Skeletal muscle satellite cell (primary cell): ENCODE data around the gene PCIF1. TPM values are rescaled to one million over a fixed set of nuclear protein-coding genes. Genes with fewer than 3 reads are reported as not detected.

Experiments used
- H3K27me3 ChIP-seq: 2 replicates; pipeline ENCODE4 v1.7.0; 2013; ENCODE audit warnings: low read length; ENCODE audit not compliant: control insufficient read depth, insufficient read depth
- H3K36me3 ChIP-seq: 2 replicates; pipeline ENCODE4 v1.7.0; 2013; ENCODE audit warnings: mild to moderate bottlenecking, control low read depth, low read length; ENCODE audit not compliant: insufficient read depth
- H3K4me1 ChIP-seq: 2 replicates; pipeline ENCODE4 v1.7.0; 2013; ENCODE audit warnings: low read length; ENCODE audit not compliant: control insufficient read depth, insufficient read depth
- H3K4me2 ChIP-seq: 2 replicates; pipeline ENCODE4 v1.7.0; 2013; ENCODE audit warnings: mild to moderate bottlenecking, low read length
- H3K4me3 ChIP-seq: 2 replicates; pipeline ENCODE4 v1.7.0; 2013; ENCODE audit warnings: low read length
- H3K9ac ChIP-seq: 2 replicates; pipeline ENCODE4 v1.7.0; 2013; ENCODE audit warnings: mild to moderate bottlenecking, low read depth, low read length, moderate library complexity
- H3K9me3 ChIP-seq: replicated peaks from 2 replicates; pipeline ENCODE4 v1.7.0; 2013; ENCODE audit warnings: mild to moderate bottlenecking, control low read depth, low read length
- total RNA-seq: library from RNA; depleted of rRNA; stranded (reverse); fragments of >200 nt; gene quantifications from 2 replicates; pipeline ENCODE4 v1.2.3, GENCODE V29; 2012; rRNA removed

The PCIF1 gene
- total RNA-seq: 8.7 and 9.4 TPM in 2 replicates

GRCh38 chr20:45934586-45935415, at the start of gene PCIF1:
TSS of gene PCIF1 (plus strand) at chr20:45934683. CDS start at chr20:45939000, 4,317 bp downstream.
- Histone ChIP-seq H3K27me3 (no peaks in the 10 kb centered on the region), H3K9me3 (no peaks in the 10 kb centered on the region), H3K4me2 (peak within 1 kb of the TSS; percentile 93), H3K4me3 (peak within 1 kb of the TSS; percentile 100), H3K9ac (peak within 1 kb of the TSS; percentile 100), H3K36me3 (peaks cover 20% of the 10 kb centered on the region), H3K4me1 (peaks cover 17% of the 10 kb centered on the region)

DNA sequence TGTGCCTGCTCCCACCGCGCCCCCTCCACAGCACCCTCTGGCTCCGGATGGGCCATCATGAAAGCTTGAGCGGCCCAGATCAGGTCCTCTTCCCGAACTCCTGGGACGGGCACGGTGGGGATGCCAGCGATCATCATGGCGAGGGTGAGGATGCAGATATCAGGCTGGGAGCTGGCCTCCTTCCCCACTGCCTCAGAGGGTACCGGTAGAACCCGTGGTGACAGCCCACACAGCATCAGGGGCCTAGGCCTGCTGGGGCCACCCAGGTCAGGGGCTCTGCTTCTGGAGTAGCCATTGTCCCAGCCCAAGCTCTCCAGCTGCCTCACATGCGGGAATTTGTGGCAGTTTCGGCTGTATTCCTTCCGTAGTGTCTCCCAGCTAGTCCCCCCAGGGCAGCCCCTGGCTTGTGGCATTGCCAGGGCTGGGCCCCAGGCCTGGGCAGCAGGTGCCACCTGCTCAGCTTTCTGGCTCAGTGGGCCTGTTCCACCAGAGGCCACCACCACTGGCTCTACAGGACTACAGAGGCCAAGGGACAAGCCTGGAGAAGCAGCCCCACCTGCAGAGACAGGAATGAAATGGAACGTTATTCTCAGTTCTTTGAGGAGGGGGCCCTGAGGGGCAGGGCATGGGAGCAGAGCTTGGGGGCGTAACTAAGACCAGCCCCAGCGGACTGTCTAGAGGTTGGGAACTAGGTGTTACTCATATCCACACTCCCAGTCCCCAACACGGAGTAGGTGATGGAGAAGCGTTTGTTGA, 47.7 kb upstream of the PCIF1 start:
- no peak overlapping the region for H3K4me3 ChIP-seq
- no peak overlapping the region for H3K4me2 ChIP-seq
- H3K9me3 ChIP-seq: no peaks in the 10 kb centered on the region
- no peak overlapping the region for H3K9ac ChIP-seq
- peaks cover 22% of the 10 kb centered on the region for H3K36me3 ChIP-seq
- no peaks in the 10 kb centered on the region for H3K27me3 ChIP-seq
- H3K4me1 ChIP-seq: peaks cover 24% of the 10 kb centered on the region

DNA sequence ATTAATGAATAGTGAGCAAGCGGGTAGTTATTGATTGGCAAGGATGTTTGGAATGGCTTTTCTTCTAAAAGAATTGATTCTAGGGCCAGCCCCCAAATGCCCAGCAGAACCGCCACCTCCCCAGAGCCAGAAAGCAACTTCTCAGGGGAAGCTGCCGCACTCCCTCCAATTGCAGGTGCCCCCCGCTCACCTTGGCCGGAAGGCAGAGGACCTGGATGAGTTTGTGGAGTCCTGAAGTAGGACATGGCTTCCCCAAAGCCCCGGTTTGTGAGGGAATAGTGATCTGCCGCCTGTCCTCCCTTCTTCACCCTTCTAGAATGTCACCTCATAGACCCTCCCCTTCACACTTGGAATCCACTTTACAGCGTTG, 47.2 kb upstream of the PCIF1 start, which contains the start of gene SPATA25:
Gene SPATA25 (minus strand): TSS at position 277 of the 370 bp plus-strand sequence. CDS start 32 bp downstream, at position 245.
- Histone ChIP-seq H3K4me1 (peaks cover 30% of the 10 kb centered on the region), H3K4me3 (no peak within 1 kb of the TSS), H3K9ac (no peak within 1 kb of the TSS), H3K4me2 (no peak within 1 kb of the TSS), H3K27me3 (no peaks in the 10 kb centered on the region), H3K36me3 (peaks cover 23% of the 10 kb centered on the region), H3K9me3 (no peaks in the 10 kb centered on the region)

- Histone ChIP-seq H3K36me3 (peaks cover 17% of the 10 kb centered on the region), H3K9ac (no peak overlapping the region), H3K4me1 (peaks cover 36% of the 10 kb centered on the region), H3K9me3 (no peaks in the 10 kb centered on the region), H3K27me3 (no peaks in the 10 kb centered on the region), H3K4me3 (no peak overlapping the region), H3K4me2 (no peak overlapping the region)
Measured at GRCh38 chr20:45888681-45889080, 45.8 kb upstream of the PCIF1 start.

DNA sequence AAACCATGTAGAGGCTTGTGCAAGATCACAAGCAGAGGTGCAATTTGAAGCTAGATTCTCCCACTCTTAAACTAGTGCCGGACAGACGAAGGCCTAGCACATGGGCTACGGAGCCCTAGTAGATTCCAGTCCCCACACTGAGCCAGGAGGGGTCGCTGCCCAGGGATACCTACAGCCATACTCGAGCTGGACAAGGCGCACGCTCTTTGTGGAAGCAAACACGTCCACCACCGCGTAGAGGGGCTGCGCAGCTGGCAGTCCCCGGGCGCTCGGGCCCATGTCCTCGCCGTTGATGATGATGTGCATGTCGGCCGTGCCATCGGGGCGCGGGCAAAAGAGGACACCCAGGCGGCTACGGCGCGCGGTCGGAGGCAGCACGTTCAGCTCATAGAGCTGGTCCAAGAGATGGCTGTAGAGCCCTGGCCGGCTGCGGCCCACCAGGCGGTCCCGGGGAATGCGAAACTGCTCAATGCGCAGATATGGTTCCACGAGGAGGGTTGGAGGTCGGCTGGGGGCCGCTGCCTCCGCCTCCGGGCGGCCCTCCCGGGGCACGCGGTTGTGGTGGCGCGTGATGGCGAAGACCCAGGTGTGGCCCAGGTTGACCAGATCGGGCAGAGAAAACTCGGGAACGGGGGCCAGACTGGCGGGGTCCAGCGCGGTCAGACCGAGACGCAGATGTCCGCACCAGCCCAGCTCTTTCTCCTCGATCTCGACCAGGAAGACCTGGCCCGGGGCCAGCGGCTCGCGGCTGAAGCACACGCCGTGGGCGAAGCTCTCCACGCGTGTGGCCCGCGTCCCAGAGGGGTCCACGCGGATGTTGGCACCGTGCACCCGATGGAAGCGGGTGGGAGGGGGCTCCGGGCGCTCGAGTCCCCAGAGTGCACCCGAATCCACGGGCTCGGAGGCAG, 44.2 kb upstream of the PCIF1 start:
- Histone ChIP-seq H3K36me3 (peaks cover 28% of the 10 kb centered on the region), H3K9ac (peak overlapping the region; percentile 83), H3K27me3 (no peaks in the 10 kb centered on the region), H3K4me3 (peak overlapping the region; percentile 95), H3K9me3 (no peaks in the 10 kb centered on the region), H3K4me2 (peak overlapping the region; percentile 99), H3K4me1 (peaks cover 28% of the 10 kb centered on the region)

DNA sequence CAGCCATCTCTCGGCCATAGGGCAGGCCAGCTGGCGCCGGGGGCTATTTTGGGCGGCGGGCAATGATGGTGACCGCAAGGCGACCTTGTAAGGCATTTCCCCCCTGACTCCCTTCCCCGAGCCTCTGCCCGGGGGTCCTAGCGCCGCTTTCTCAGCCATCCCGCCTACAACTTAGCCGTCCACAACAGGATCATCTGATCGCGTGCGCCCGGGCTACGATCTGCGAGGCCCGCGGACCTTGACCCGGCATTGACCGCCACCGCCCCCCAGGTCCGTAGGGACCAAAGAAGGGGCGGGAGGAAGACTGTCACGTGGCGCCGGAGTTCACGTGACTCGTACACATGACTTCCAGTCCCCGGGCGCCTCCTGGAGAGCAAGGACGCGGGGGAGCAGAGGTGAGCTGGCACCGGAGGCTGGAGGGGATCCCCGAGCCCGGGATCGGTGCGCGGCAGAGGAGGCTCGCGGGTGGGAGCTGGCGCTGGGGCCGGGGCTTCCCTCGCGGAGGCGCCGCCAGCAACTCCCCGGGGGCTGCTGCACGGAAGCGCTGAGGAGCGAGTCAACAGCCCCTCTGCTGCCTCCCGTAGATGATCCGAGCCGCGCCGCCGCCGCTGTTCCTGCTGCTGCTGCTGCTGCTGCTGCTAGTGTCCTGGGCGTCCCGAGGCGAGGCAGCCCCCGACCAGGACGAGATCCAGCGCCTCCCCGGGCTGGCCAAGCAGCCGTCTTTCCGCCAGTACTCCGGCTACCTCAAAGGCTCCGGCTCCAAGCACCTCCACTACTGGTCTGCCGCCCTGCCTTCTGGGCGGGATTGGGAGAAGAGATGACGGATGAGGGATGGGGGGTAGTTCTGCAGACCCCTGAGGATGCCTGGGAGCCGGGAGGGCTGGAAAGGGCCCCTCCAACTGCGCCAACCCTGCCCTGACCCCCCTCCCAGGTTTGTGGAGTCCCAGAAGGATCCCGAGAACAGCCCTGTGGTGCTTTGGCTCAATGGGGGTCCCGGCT, 43.2 kb upstream of the PCIF1 start, which contains the start of the genes CTSA and NEURL2:
Gene CTSA (plus strand): TSS at position 351 of the 999 bp plus-strand sequence. CDS start 234 bp downstream, at position 585.
Gene NEURL2 (minus strand): TSS at position 224 of the 999 bp plus-strand sequence. CDS start 217 bp downstream, at position 7.
- H3K9ac ChIP-seq: peak within 1 kb of the TSS; percentile 83
- H3K36me3 ChIP-seq: peaks cover 29% of the 10 kb centered on the region
- no peaks in the 10 kb centered on the region for H3K9me3 ChIP-seq
- no peaks in the 10 kb centered on the region for H3K27me3 ChIP-seq
- peak within 1 kb of the TSS; percentile 99 for H3K4me2 ChIP-seq
- H3K4me1 ChIP-seq: peaks cover 27% of the 10 kb centered on the region
- H3K4me3 ChIP-seq: peak within 1 kb of the TSS; percentile 95

DNA sequence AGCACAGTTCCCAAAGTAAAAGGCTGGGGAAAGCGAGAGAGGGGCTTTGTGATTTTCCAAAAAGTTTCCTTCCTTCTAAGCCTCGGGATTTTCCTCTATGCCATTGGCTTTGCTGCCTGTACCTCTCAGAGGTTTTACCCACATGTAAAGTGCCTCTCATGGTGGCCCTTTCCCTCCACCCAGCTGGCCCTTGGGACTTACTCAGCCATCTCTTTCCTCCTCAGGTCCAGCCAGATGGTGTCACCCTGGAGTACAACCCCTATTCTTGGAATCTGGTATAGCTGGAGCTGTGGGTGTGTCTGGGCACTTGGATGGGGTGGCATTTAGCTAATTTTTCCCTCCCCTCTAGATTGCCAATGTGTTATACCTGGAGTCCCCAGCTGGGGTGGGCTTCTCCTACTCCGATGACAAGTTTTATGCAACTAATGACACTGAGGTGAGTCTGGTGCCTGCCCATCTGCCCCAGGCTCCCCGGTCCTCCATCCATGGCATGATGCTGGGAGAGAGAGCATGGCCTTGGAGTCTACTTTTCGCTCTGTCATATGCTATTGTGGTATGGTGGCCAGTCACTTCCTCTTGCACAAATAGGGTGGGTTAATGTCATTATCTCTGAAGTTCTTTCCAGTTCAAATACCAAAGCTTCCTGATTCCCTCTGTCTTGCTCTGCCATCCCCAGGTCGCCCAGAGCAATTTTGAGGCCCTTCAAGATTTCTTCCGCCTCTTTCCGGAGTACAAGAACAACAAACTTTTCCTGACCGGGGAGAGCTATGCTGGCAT, 42.2 kb upstream of the PCIF1 start:
- no peaks in the 10 kb centered on the region for H3K9me3 ChIP-seq
- H3K4me1 ChIP-seq: peaks cover 27% of the 10 kb centered on the region
- H3K4me2 ChIP-seq: peak overlapping the region; percentile 99
- H3K27me3 ChIP-seq: no peaks in the 10 kb centered on the region
- peaks cover 32% of the 10 kb centered on the region for H3K36me3 ChIP-seq
- peak overlapping the region; percentile 95 for H3K4me3 ChIP-seq
- H3K9ac ChIP-seq: peak overlapping the region; percentile 83

DNA sequence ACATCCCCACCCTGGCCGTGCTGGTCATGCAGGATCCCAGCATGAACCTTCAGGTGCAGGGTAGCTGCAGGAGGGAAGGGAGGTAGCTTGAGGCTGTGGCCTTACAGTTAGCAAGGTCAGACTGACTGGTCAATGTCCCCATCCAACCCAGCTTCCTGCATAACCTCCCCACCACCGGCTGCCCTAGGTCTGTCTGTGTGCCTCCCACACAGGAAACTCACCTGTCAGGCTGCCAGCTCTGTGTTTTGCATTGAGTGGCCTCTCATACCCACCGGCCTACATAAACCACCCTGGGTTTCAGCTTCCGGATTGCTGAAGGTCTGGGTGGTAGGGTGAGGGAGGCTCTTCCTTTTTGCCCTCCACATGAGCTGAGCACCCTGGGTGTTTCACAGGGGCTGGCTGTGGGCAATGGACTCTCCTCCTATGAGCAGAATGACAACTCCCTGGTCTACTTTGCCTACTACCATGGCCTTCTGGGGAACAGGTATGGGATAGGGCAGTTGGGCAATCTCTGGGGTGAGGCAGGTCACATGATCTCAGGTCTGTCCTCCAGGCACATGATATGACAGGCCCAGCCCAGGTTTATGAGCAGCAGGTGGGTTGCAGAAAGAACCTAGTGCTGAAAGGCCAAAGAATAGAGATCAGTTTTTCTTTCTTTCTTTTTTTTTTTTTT, 41.5 kb upstream of the PCIF1 start:
- Histone ChIP-seq H3K4me1 (peaks cover 27% of the 10 kb centered on the region), H3K4me3 (no peak overlapping the region), H3K4me2 (no peak overlapping the region), H3K9me3 (no peaks in the 10 kb centered on the region), H3K9ac (no peak overlapping the region), H3K27me3 (no peaks in the 10 kb centered on the region), H3K36me3 (peaks cover 39% of the 10 kb centered on the region)

DNA sequence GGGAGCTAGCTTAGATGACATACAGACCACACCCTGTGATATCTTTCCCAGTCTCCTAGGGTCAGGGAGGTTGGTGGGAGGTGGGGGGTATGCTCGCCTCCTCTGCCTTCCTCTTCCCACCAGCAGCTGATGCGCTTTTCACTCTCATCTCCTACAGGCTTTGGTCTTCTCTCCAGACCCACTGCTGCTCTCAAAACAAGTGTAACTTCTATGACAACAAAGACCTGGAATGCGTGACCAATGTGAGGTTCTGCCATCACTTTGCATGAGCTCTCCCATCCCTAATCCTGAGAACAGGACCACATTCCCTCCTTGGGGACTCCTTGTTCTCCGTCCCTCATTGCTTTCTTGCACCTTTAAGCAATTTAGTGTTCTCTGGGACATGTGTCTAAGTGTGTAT, 40.7 kb upstream of the PCIF1 start:
- no peak overlapping the region for H3K9ac ChIP-seq
- H3K4me3 ChIP-seq: no peak overlapping the region
- H3K4me1 ChIP-seq: peaks cover 27% of the 10 kb centered on the region
- no peak overlapping the region for H3K4me2 ChIP-seq
- H3K27me3 ChIP-seq: no peaks in the 10 kb centered on the region
- H3K9me3 ChIP-seq: no peaks in the 10 kb centered on the region
- H3K36me3 ChIP-seq: peaks cover 47% of the 10 kb centered on the region
